Lower lobe of right lung (tissue), 2 donors: ENCODE measurements around the gene PAOX. TPM values are rescaled to one million over a fixed set of nuclear protein-coding genes. Genes with fewer than 3 reads are reported as not detected.
"Not testable (repeated sequence)": the region's sequence is repeated elsewhere in the genome, so short reads cannot be mapped to it uniquely, and the experiment has no call there.

Experiments used
- ATAC-seq, 2 donors: fragments of 200-7000 bp; cut with Tn5 transposase; one replicate each; pipeline ENCODE4 v1.9.1; 2020 to 2022; ENCODE audit warnings: mild to moderate bottlenecking in 2 of 2, moderate library complexity in 2 of 2
- DNase-seq: peaks from one replicate; pipeline ENCODE4 v3.0.0-alpha.2; 2020
- H3K27ac ChIP-seq: fragments of 200-600 bp; one replicate; pipeline ENCODE4 v1.8.0; 2022
- H3K27me3 ChIP-seq: fragments of 200-600 bp; one replicate; pipeline ENCODE4 v1.8.0; 2022; ENCODE audit warnings: low read depth
- H3K36me3 ChIP-seq: fragments of 200-600 bp; one replicate; pipeline ENCODE4 v1.8.0; 2022; ENCODE audit warnings: mild to moderate bottlenecking
- H3K4me1 ChIP-seq: fragments of 200-600 bp; one replicate; pipeline ENCODE4 v1.8.0; 2022
- H3K4me3 ChIP-seq: fragments of 200-600 bp; one replicate; pipeline ENCODE4 v1.8.0; 2022; ENCODE audit warnings: mild to moderate bottlenecking
- H3K9me3 ChIP-seq: fragments of 200-600 bp; one replicate; pipeline ENCODE4 v1.8.0; 2022
- CTCF ChIP-seq: fragments of 200-600 bp; IDR thresholded peaks from one replicate; pipeline ENCODE4 v1.8.0; 2022; ENCODE audit warnings: antibody characterized with exemption, mild to moderate bottlenecking
- intact Hi-C: fragments of 100-400 bp; cut with DNase I; formaldehyde crosslinking; loops from one replicate; pipeline ENCODE4 v1.11.0; 2022
- total RNA-seq: library from RNA; stranded (reverse); fragmentation: NEBNext Ultra II Directional; extraction: Animal tissue kit (Norgen Biotek cat#: 25700); gene quantifications from one replicate; pipeline ENCODE4 v1.2.1, GENCODE V29; 2021
- donor health status: DM: no; HTN: yes; CAD: no; lungs with severe emphysema.

PAOX gene
- total RNA-seq, 1 donor from 2014 or later = 6.9 TPM

- Histone ChIP-seq H3K36me3 (peaks cover 44% of the 10 kb centered on the region), H3K9me3 (peaks cover 17% of the 10 kb centered on the region), H3K27me3 (no peaks in the 10 kb centered on the region), H3K4me3 (no peak overlapping the region), H3K4me1 (no peaks in the 10 kb centered on the region), H3K27ac (no peak overlapping the region)
- DNase-seq (no peak), ATAC-seq (no peak)
- intact Hi-C loops = no loop called here
- TF ChIP-seq CTCF = no peak
Observed at GRCh38 chr10:133411523-133412380, 32.7 kb downstream of the PAOX start.

GRCh38 chr10:133412381-133412711 is 33.3 kb downstream of the PAOX start:
- H3K9me3 ChIP-seq = peaks cover 17% of the 10 kb centered on the region

DNA sequence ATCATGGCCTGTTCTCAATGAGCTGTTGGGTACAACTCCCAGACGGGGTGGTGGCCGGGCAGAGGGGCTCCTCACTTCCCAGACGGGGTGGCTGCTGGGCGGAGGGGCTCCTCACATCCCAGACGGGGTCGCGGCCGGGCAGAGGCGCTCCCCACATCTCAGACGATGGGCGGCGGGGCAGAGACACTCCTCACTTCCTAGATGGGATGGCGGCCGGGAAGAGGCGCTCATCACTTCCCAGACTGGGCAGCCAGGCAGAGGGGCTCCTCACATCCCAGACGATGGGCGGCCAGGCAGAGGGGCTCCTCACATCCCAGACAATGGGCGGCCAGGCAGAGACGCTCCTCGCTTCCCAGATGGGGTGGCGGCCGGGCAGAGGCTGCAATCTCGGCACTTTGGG is 35.3 kb downstream of the PAOX start:
- H3K27ac ChIP-seq, H3K27me3 ChIP-seq, DNase-seq, H3K4me3 ChIP-seq, ATAC-seq, H3K4me1 ChIP-seq, intact Hi-C loops: not testable (repeated sequence)
- Histone ChIP-seq H3K9me3 (peaks cover 17% of the 10 kb centered on the region), H3K36me3 (peaks cover 45% of the 10 kb centered on the region)

More at GRCh38 chr10:133412381-133412711, 33.3 kb downstream of the PAOX start:
- no peak overlapping the region for H3K4me3 ChIP-seq
- DNase-seq (no peak), ATAC-seq (no peak)
- intact Hi-C loops = no loop called here
- no peak for TF ChIP-seq CTCF
- H3K4me1 ChIP-seq = no peaks in the 10 kb centered on the region
- H3K27ac ChIP-seq = no peak overlapping the region
- peaks cover 39% of the 10 kb centered on the region for H3K36me3 ChIP-seq
- H3K27me3 ChIP-seq = no peaks in the 10 kb centered on the region

DNA sequence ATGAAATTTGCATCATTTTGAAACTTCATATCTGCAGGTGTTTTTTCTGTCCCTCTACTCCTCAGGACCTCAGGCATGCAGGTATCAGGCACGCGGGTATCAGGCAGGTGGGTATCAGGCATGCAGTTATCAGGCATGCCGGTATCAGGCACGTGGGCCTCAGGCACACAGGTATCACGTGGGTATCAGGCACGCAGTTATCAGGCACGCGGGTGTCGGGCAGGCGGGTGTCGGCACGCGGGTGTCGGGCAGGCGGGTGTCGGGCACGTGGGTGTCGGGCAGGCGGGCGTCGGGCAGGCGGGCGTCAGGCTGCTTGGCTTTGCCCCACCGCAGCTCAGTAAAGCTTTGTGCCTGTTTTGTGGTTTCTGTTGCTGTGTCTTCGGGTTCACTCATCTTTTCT is 36.7 kb downstream of the PAOX start:
- peak; percentile 20 for DNase-seq
- intact Hi-C loops = no loop called here
- Histone ChIP-seq H3K4me3 (no peak overlapping the region), H3K27ac (no peak overlapping the region), H3K27me3 (no peaks in the 10 kb centered on the region), H3K36me3 (peaks cover 45% of the 10 kb centered on the region), H3K4me1 (no peaks in the 10 kb centered on the region), H3K9me3 (peaks cover 17% of the 10 kb centered on the region)
- ATAC-seq = no peak
- TF ChIP-seq CTCF = no peak

DNA sequence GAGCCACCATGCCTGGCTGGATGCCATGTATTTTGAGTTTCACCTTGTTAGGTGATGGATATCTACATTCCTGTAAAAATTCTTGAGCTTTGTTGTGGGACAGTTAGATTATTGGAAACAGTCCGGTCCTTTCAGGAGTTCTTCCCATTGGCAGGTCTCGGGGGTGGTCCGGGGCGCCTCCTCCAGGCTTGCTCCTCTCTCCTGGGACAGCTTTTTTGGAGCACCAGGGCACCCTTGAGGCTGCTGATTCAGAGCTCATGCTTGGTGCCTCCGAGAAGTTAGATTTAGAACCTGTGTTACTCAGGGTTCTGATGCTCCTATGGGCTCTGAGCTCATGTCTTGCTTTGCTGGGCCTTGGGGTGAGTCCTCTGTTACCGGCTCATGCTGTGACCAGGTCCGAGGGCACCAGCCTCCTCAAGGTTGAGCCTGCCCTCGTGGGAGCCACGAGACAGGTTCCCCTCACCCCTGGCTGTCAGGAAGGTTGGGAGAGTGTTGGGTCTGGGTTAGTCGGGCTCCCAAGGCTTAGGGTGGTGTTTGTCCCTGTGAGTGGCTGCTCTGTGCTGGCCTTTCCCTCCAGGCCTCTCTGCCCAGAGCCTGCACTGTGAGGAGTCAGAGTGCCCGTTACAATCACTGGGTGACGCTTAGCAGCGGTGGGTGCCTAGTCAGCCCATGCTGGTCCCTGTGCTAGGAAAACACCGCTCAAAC is 39.4 kb downstream of the PAOX start:
- TF ChIP-seq CTCF = no peak

More for the DNA sequence above, 39.4 kb downstream of the PAOX start:
- H3K27ac ChIP-seq = no peak overlapping the region
- intact Hi-C loops = no loop called here
- no peaks in the 10 kb centered on the region for H3K4me1 ChIP-seq
- H3K36me3 ChIP-seq = peaks cover 28% of the 10 kb centered on the region
- H3K27me3 ChIP-seq = no peaks in the 10 kb centered on the region
- ATAC-seq (no peak), DNase-seq (peak; percentile 34)
- H3K4me3 ChIP-seq = no peak overlapping the region
- H3K9me3 ChIP-seq = no peaks in the 10 kb centered on the region
